ENCODE data around the gene TCEAL3. TPM values are rescaled to one million over a fixed set of nuclear protein-coding genes. Genes with fewer than 3 reads are reported as not detected.

TCEAL3 gene
- polyA plus RNA-seq (2013, experiment 1 of 2): 13.3 TPM
- polyA plus RNA-seq (2013, experiment 2 of 2): 13.2 TPM

DNA sequence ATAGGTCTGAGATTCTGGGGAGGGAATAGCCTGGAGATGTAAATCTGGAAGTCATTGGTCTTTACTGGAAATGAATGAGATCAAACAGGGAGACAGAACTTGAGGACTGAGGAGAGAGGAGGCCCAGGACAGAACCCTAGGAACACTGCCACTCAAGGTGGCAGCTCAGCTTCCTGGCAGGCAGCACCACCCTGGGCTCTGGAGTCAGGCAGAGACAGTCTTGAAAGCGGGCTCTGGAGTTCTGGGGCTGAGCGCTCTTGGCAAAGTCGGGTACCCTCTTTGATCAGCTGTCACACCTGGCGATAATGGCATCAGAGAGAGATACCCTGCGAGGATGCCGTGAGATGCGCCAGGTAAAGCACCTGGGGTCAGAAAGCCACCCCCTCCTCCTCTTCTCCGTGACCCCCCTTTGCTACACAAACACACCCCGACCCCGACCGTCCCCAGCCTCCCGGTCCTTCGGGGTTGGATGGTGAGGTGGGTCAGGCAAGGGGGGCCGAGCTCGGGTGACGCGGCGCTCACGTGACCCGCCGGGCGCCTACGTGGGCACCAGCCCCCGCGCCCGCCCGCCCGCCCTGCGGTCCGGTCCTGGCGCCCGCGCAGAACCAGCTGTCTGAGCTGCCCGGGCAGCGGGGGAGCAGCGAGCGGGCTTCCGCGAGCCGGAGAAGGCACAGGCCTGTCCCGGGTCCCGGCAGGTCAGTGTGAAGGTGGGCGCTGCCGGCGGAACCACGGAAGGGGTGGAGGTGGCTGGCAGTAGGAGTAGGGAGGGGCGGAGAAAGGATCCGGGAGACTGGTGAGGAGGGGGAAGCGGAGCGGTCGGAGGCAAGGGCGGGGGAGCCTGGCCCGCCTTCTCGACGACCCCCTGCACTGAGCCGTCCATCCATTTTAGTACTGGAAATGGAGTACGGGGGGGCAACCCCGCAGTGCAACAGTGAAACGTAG lies at the start of gene TCEAL3:
Gene TCEAL3 (plus strand): TSS at position 600 of the 942 bp plus-strand sequence. CDS start 1,102 bp downstream, outside the sequence.
- H3K36me3 ChIP-seq (ENCODE audit: control insufficient read depth, insufficient read depth, low read length): no peaks in the 10 kb centered on the region
- no peaks in the 10 kb centered on the region for H3K4me1 ChIP-seq (ENCODE audit: control insufficient read depth, insufficient read depth, low read length, poor library complexity, severe bottlenecking)
- no peak within 1 kb of the TSS for H3K27ac ChIP-seq (ENCODE audit: low read depth, low read length, severe bottlenecking)
- no peaks in the 10 kb centered on the region for H3K9me3 ChIP-seq (ENCODE audit: control insufficient read depth, low read length)
- 4 to 5% methylated on average over 5 to 7 of the region's 59 CpGs for WGBS, 2 experiments (ENCODE audit: insufficient coverage in 2 of 2)
- peak within 1 kb of the TSS; percentile 42 for H3K4me3 ChIP-seq (ENCODE audit: extremely low read depth, insufficient read depth, low read length, poor library complexity, severe bottlenecking)

GRCh38 chrX:103560256-103560655 lies 47.5 kb upstream of the TCEAL3 start:
- WGBS, 2 experiments (ENCODE audit: insufficient coverage in 2 of 2): no CpG with 5 or more reads among the region's 1 CpG
- Histone ChIP-seq H3K4me1 (ENCODE audit: control insufficient read depth, insufficient read depth, low read length, poor library complexity, severe bottlenecking) (no peaks in the 10 kb centered on the region), H3K36me3 (ENCODE audit: control insufficient read depth, insufficient read depth, low read length) (no peaks in the 10 kb centered on the region)

GRCh38 chrX:103562801-103563200 lies 45.0 kb upstream of the TCEAL3 start:
- H3K27ac ChIP-seq (ENCODE audit: low read depth, low read length, severe bottlenecking): no peak overlapping the region
- no peaks in the 10 kb centered on the region for H3K4me1 ChIP-seq (ENCODE audit: control insufficient read depth, insufficient read depth, low read length, poor library complexity, severe bottlenecking)
- H3K9me3 ChIP-seq (ENCODE audit: control insufficient read depth, low read length): no peaks in the 10 kb centered on the region
- WGBS, 2 experiments (ENCODE audit: insufficient coverage in 2 of 2): 72 to 83% methylated on average over 1 to 2 of the region's 2 CpGs
- H3K4me3 ChIP-seq (ENCODE audit: extremely low read depth, insufficient read depth, low read length, poor library complexity, severe bottlenecking): no peak overlapping the region
- no peaks in the 10 kb centered on the region for H3K36me3 ChIP-seq (ENCODE audit: control insufficient read depth, insufficient read depth, low read length)

More at GRCh38 chrX:103560256-103560655, 47.5 kb upstream of the TCEAL3 start:
- Histone ChIP-seq H3K27ac (ENCODE audit: low read depth, low read length, severe bottlenecking) (no peak overlapping the region), H3K9me3 (ENCODE audit: control insufficient read depth, low read length) (no peaks in the 10 kb centered on the region), H3K4me3 (ENCODE audit: extremely low read depth, insufficient read depth, low read length, poor library complexity, severe bottlenecking) (no peak overlapping the region)

DNA sequence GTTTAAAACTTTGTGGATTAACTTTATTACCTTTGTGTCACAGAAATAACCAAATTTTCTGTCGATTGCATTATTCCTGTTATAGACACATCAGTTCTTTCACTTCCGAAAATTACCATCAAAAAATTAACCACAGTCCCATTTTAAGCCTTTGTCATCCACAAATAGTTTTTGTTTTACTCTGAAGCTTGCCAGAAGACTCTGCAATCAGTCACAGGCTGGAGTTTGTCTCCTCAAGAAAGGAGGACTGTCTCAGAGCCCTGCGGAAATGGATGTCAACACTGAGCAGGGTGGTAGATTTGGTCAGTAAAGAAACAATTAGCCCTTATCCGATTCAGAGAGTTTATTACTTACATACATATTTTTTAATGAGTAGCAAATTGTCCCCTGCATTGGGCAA lies 42.6 kb upstream of the TCEAL3 start:
- no peaks in the 10 kb centered on the region for H3K36me3 ChIP-seq (ENCODE audit: control insufficient read depth, insufficient read depth, low read length)
- H3K4me3 ChIP-seq (ENCODE audit: extremely low read depth, insufficient read depth, low read length, poor library complexity, severe bottlenecking): no peak overlapping the region
- H3K27ac ChIP-seq (ENCODE audit: low read depth, low read length, severe bottlenecking): no peak overlapping the region
- no peaks in the 10 kb centered on the region for H3K4me1 ChIP-seq (ENCODE audit: control insufficient read depth, insufficient read depth, low read length, poor library complexity, severe bottlenecking)
- no peaks in the 10 kb centered on the region for H3K9me3 ChIP-seq (ENCODE audit: control insufficient read depth, low read length)
- 100% methylated on average over 1 of the region's 4 CpGs; no CpG with 5 or more reads in 1 of the 2 experiments for WGBS, 2 experiments (ENCODE audit: insufficient coverage in 2 of 2)

DNA sequence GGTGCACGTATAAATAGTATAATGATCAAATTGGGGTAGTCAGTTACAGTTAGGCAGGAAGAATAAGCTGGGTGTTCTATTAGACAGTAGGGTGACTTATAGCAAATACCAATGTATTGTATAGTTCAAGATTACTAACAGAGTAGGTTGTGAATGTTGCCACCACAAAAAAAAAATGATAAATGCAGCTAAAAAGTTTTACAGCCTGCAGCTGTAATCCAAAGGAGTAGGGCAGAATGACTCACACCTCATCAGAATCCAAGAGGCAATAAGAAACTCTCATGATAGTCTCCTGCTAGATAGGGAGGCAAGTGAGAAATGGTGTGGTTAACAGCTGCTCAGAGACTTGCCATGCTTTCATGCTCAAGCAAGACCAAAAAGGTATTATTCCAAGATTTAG lies 42.0 kb upstream of the TCEAL3 start:
- no CpG with 5 or more reads among the region's 1 CpG for WGBS, 2 experiments (ENCODE audit: insufficient coverage in 2 of 2)
- no peaks in the 10 kb centered on the region for H3K36me3 ChIP-seq (ENCODE audit: control insufficient read depth, insufficient read depth, low read length)
- H3K4me1 ChIP-seq (ENCODE audit: control insufficient read depth, insufficient read depth, low read length, poor library complexity, severe bottlenecking): no peaks in the 10 kb centered on the region
- no peak overlapping the region for H3K27ac ChIP-seq (ENCODE audit: low read depth, low read length, severe bottlenecking)
- no peak overlapping the region for H3K4me3 ChIP-seq (ENCODE audit: extremely low read depth, insufficient read depth, low read length, poor library complexity, severe bottlenecking)
- no peaks in the 10 kb centered on the region for H3K9me3 ChIP-seq (ENCODE audit: control insufficient read depth, low read length)

DNA sequence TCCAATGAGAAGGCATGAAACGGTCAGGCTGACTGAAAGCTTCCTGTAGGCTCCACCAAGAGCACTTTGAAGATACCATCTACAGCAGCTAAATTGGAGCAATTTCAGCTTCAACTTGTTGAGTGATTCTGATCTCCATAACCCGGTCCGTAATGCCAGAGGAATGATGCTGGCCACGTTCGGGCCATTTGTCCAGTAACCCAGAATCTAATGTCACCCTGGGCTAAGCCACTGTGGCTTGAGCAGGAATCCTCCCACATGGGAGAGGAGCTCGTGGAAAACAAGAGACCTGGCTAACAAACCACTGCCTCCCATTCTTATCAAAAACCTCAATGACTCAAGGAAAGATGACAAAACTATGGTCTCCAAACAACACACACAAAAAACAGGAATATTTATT lies 36.6 kb upstream of the TCEAL3 start:
- H3K9me3 ChIP-seq (ENCODE audit: control insufficient read depth, low read length): no peaks in the 10 kb centered on the region
- no peak overlapping the region for H3K4me3 ChIP-seq (ENCODE audit: extremely low read depth, insufficient read depth, low read length, poor library complexity, severe bottlenecking)
- H3K4me1 ChIP-seq (ENCODE audit: control insufficient read depth, insufficient read depth, low read length, poor library complexity, severe bottlenecking): no peaks in the 10 kb centered on the region
- H3K27ac ChIP-seq (ENCODE audit: low read depth, low read length, severe bottlenecking): no peak overlapping the region
- WGBS, 2 experiments (ENCODE audit: insufficient coverage in 2 of 2): 83 to 100% methylated on average over 1 to 2 of the region's 6 CpGs
- H3K36me3 ChIP-seq (ENCODE audit: control insufficient read depth, insufficient read depth, low read length): no peaks in the 10 kb centered on the region

DNA sequence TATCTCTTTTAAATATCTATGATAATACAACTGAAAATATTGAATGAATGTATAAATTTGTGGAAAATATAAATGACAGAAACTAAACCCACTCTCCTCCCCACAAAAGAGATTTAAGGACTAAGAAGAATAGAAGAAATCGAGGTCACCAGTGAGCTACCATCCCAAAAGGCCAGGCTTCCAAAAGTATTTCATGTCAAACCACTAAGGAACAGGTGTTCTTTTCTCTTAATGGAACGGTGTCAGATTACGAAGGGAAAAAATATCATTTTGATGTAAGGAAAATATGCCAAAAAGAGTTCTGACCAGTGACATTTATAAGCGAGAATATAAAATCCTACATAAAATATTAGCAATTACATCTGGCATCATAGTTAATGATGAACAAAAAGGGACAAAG lies 36.0 kb upstream of the TCEAL3 start:
- H3K27ac ChIP-seq (ENCODE audit: low read depth, low read length, severe bottlenecking): no peak overlapping the region
- WGBS, 2 experiments (ENCODE audit: insufficient coverage in 2 of 2): no CpG with 5 or more reads among the region's 4 CpGs

DNA sequence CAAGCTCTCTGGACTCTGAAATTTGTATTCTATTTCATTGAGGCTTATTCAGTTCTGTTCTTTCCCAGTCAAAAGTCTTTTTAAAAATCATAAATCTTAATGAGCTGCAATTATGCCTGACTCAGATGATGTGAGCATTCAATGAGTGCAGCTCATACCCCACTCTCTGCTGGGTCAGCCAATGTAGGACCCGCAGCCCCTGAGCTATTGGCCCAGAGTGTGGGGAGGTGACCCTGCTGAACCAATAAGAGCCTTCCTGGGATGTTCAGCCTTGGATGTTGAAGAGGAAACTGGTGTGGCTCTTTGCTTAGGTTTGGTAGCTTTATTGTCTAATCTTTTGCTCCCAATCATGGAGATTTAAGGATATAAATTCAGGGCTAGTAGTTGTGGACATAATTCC lies 34.6 kb upstream of the TCEAL3 start:
- WGBS, 2 experiments (ENCODE audit: insufficient coverage in 2 of 2): 80% methylated on average over 1 of the region's 1 CpG; no CpG with 5 or more reads in 1 of the 2 experiments
- H3K9me3 ChIP-seq (ENCODE audit: control insufficient read depth, low read length): no peaks in the 10 kb centered on the region
- H3K4me1 ChIP-seq (ENCODE audit: control insufficient read depth, insufficient read depth, low read length, poor library complexity, severe bottlenecking): no peaks in the 10 kb centered on the region
- H3K27ac ChIP-seq (ENCODE audit: low read depth, low read length, severe bottlenecking): no peak overlapping the region
- H3K4me3 ChIP-seq (ENCODE audit: extremely low read depth, insufficient read depth, low read length, poor library complexity, severe bottlenecking): no peak overlapping the region
- no peaks in the 10 kb centered on the region for H3K36me3 ChIP-seq (ENCODE audit: control insufficient read depth, insufficient read depth, low read length)

More for the DNA sequence above, 36.0 kb upstream of the TCEAL3 start:
- Histone ChIP-seq H3K9me3 (ENCODE audit: control insufficient read depth, low read length) (no peaks in the 10 kb centered on the region), H3K36me3 (ENCODE audit: control insufficient read depth, insufficient read depth, low read length) (no peaks in the 10 kb centered on the region), H3K4me1 (ENCODE audit: control insufficient read depth, insufficient read depth, low read length, poor library complexity, severe bottlenecking) (no peaks in the 10 kb centered on the region), H3K4me3 (ENCODE audit: extremely low read depth, insufficient read depth, low read length, poor library complexity, severe bottlenecking) (no peak overlapping the region)

GRCh38 chrX:103584596-103584995 lies 23.2 kb upstream of the TCEAL3 start:
- Histone ChIP-seq H3K4me3 (ENCODE audit: extremely low read depth, insufficient read depth, low read length, poor library complexity, severe bottlenecking) (no peak overlapping the region), H3K27ac (ENCODE audit: low read depth, low read length, severe bottlenecking) (no peak overlapping the region)
- 72% methylated on average over 2 of the region's 3 CpGs; no CpG with 5 or more reads in 1 of the 2 experiments for WGBS, 2 experiments (ENCODE audit: insufficient coverage in 2 of 2)

GRCh38 chrX:103585411-103586313 lies 22.1 kb upstream of the TCEAL3 start, which contains the start of gene TCEAL4:
Gene TCEAL4 (plus strand): TSS chrX:103585515. CDS start chrX:103586676, 1,161 bp downstream.
- Histone ChIP-seq H3K4me3 (ENCODE audit: extremely low read depth, insufficient read depth, low read length, poor library complexity, severe bottlenecking) (peak within 1 kb of the TSS; percentile 62), H3K4me1 (ENCODE audit: control insufficient read depth, insufficient read depth, low read length, poor library complexity, severe bottlenecking) (no peaks in the 10 kb centered on the region), H3K27ac (ENCODE audit: low read depth, low read length, severe bottlenecking) (no peak within 1 kb of the TSS), H3K36me3 (ENCODE audit: control insufficient read depth, insufficient read depth, low read length) (peaks cover 11% of the 10 kb centered on the region), H3K9me3 (ENCODE audit: control insufficient read depth, low read length) (no peaks in the 10 kb centered on the region)
- WGBS, 2 experiments (ENCODE audit: insufficient coverage in 2 of 2): 0% methylated on average over 5 to 6 of the region's 56 CpGs

More at GRCh38 chrX:103584596-103584995, 23.2 kb upstream of the TCEAL3 start:
- Histone ChIP-seq H3K9me3 (ENCODE audit: control insufficient read depth, low read length) (no peaks in the 10 kb centered on the region), H3K36me3 (ENCODE audit: control insufficient read depth, insufficient read depth, low read length) (peaks cover 6% of the 10 kb centered on the region), H3K4me1 (ENCODE audit: control insufficient read depth, insufficient read depth, low read length, poor library complexity, severe bottlenecking) (no peaks in the 10 kb centered on the region)

All from mesodermal cell (in vitro differentiated cells).